H1 (cell line): ENCODE results near the gene RASAL2. TPM values are rescaled to one million over a fixed set of nuclear protein-coding genes. Genes with fewer than 3 reads are reported as not detected.

Experiments used
- CTCF ChIA-PET: fragments of 300-600 bp; sonication (Branson Sonifier 250); formaldehyde crosslinking; loops from one replicate; lab custom pipeline; 2021; ENCODE audit not compliant: partially characterized antibody; lab: Charles Lee
- POLR2A ChIA-PET: fragments of 300-600 bp; sonication (Branson Sonifier 250); formaldehyde crosslinking; loops from one replicate; lab custom pipeline; 2021; ENCODE audit warnings: inconsistent platforms; ENCODE audit not compliant: partially characterized antibody; lab: Charles Lee
- DNase-seq, 2 experiments: peaks; one replicate each; pipeline versions ENCODE4 v3.0.0 to v3.0.0-alpha.2; 2010 to 2022; ENCODE audit warnings: low spot score in 2 of 2, low read depth in 1 of 2, mixed read lengths in 1 of 2
- FAIRE-seq: peaks from 2 replicates; lab custom pipeline; 2011; peaks lifted over from hg19 to GRCh38; lab: Jason Lieb, UNC
- H2AFZ ChIP-seq: 2 replicates; pipeline ENCODE4 v1.8.1; 2012; ENCODE audit warnings: low read length, inconsistent platforms
- H2AK5ac ChIP-seq: 2 replicates; pipeline ENCODE4 v1.6.1; 2013; ENCODE audit warnings: low read depth, low read length
- H2BK120ac ChIP-seq: replicated peaks from 2 replicates; pipeline ENCODE3; 2013; ENCODE audit warnings: low read depth, low read length, inconsistent platforms
- H2BK12ac ChIP-seq: 2 replicates; pipeline ENCODE4 v1.6.1; 2013; ENCODE audit warnings: low read depth, low read length
- H2BK15ac ChIP-seq: 2 replicates; pipeline ENCODE4 v1.6.1; 2013; ENCODE audit warnings: low read length
- H2BK20ac ChIP-seq: 2 replicates; pipeline ENCODE4 v1.6.1; 2013; ENCODE audit warnings: low read length
- H2BK5ac ChIP-seq: 2 replicates; pipeline ENCODE4 v1.6.1; 2013; ENCODE audit warnings: low read depth, low read length
- H3K14ac ChIP-seq: 2 replicates; pipeline ENCODE4 v1.6.1; 2013; ENCODE audit warnings: inconsistent platforms; ENCODE audit not compliant: insufficient read length
- H3K18ac ChIP-seq: 2 replicates; pipeline ENCODE4 v1.6.1; 2013; ENCODE audit warnings: low read length; ENCODE audit errors: extremely low read depth
- H3K23ac ChIP-seq: 2 replicates; pipeline ENCODE4 v1.6.1; 2013; ENCODE audit warnings: inconsistent platforms; ENCODE audit not compliant: insufficient read length
- H3K23me2 ChIP-seq: 2 replicates; pipeline ENCODE4 v1.6.1; 2013; ENCODE audit warnings: low read depth, low read length
- H3K27ac ChIP-seq: 2 replicates; pipeline ENCODE4 v1.6.1; 2011; ENCODE audit warnings: low read depth, low read length, inconsistent platforms
- H3K27me3 ChIP-seq, 4 experiments: replicated peaks in 1 of 4; 1 replicate in 1 of 4; 2 replicates in 3 of 4; pipeline versions ENCODE4 v1.6.1 to v1.8.1; 2011 to 2013; ENCODE audit warnings: low read length in 3 of 4, mild to moderate bottlenecking in 3 of 4, inconsistent platforms in 2 of 4, mixed read lengths in 2 of 4, moderate library complexity in 1 of 4; ENCODE audit not compliant: control insufficient read depth in 3 of 4, insufficient read depth in 3 of 4; ENCODE audit errors: extremely low read depth in 1 of 4
- H3K36me3 ChIP-seq, 4 experiments: 2 replicates each; pipeline versions ENCODE4 v1.6.1 to v1.8.1; 2011 to 2013; ENCODE audit warnings: mild to moderate bottlenecking in 4 of 4, low read length in 3 of 4, moderate library complexity in 2 of 4, control low read depth in 1 of 4, inconsistent platforms in 1 of 4; ENCODE audit not compliant: insufficient read depth in 4 of 4, control insufficient read depth in 2 of 4
- H3K4ac ChIP-seq: replicated peaks from 2 replicates; pipeline ENCODE3; 2013; ENCODE audit warnings: low read length, low read depth, mixed read lengths, inconsistent platforms; ENCODE audit not compliant: insufficient read length
- H3K4me1 ChIP-seq, 4 experiments: replicated peaks in 1 of 4; 1 replicate in 1 of 4; 2 replicates in 3 of 4; pipeline versions ENCODE4 v1.6.1 to v1.8.1; 2011 to 2013; ENCODE audit warnings: low read length in 3 of 4, inconsistent platforms in 2 of 4, mixed read lengths in 1 of 4; ENCODE audit not compliant: insufficient read depth in 4 of 4, control insufficient read depth in 3 of 4
- H3K4me2 ChIP-seq, 2 experiments: 2 replicates each; pipeline versions ENCODE4 v1.6.1 to v1.8.1; 2011 to 2013; ENCODE audit warnings: low read depth in 2 of 2, low read length in 2 of 2, control low read depth in 1 of 2, inconsistent platforms in 1 of 2, mild to moderate bottlenecking in 1 of 2; ENCODE audit not compliant: insufficient read depth in 1 of 2
- H3K4me3 ChIP-seq, 4 experiments: fragments of 200-600, 300-600 bp in 1 of 4; sonication (generic), shearing (Covaris generic), sonication (Bioruptor Twin) in 1 of 4; 2 replicates each; pipeline versions ENCODE4 v1.5.1 to v1.8.1; 2011 to 2016; ENCODE audit warnings: low read length in 4 of 4, low read depth in 3 of 4, control low read depth in 2 of 4, inconsistent platforms in 2 of 4, mild to moderate bottlenecking in 2 of 4, mixed read lengths in 1 of 4, moderate library complexity in 1 of 4; ENCODE audit not compliant: insufficient read depth in 2 of 4; ENCODE audit errors: extremely low read depth in 1 of 4
- H3K56ac ChIP-seq: replicated peaks from 2 replicates; pipeline ENCODE3; 2013; ENCODE audit warnings: low read depth, mild to moderate bottlenecking, mixed read lengths, low read length, inconsistent platforms; ENCODE audit not compliant: insufficient read length
- H3K79me1 ChIP-seq: 2 replicates; pipeline ENCODE4 v1.6.1; 2013; ENCODE audit warnings: low read depth, low read length, control low read depth
- H3K79me2 ChIP-seq, 2 experiments: 2 replicates each; pipeline versions ENCODE4 v1.6.1 to v1.8.1; 2012 to 2013; ENCODE audit warnings: low read length in 2 of 2, mild to moderate bottlenecking in 2 of 2, inconsistent platforms in 1 of 2; ENCODE audit not compliant: insufficient read depth in 2 of 2, control insufficient read depth in 1 of 2
- H3K9ac ChIP-seq, 4 experiments: replicated peaks in 1 of 4; 1 replicate in 1 of 4; 2 replicates in 3 of 4; pipeline versions ENCODE4 v1.6.1 to v1.8.1; 2011 to 2013; ENCODE audit warnings: low read depth in 3 of 4, low read length in 3 of 4, control low read depth in 2 of 4, mild to moderate bottlenecking in 2 of 4, moderate library complexity in 2 of 4, inconsistent platforms in 1 of 4; ENCODE audit errors: extremely low read depth in 1 of 4
- H3K9me3 ChIP-seq, 2 experiments: 2 replicates each; pipeline versions ENCODE4 v1.6.1 to v1.8.1; 2012 to 2013; ENCODE audit warnings: mild to moderate bottlenecking in 2 of 2, moderate library complexity in 2 of 2, control low read depth in 1 of 2, inconsistent platforms in 1 of 2, low read depth in 1 of 2, low read length in 1 of 2, mixed read lengths in 1 of 2; ENCODE audit not compliant: insufficient read depth in 2 of 2
- H4K20me1 ChIP-seq, 2 experiments: replicated peaks in 1 of 2; 2 replicates each; pipeline versions ENCODE3 to v1.8.1; 2011 to 2013; ENCODE audit warnings: inconsistent platforms in 2 of 2, low read length in 2 of 2, mild to moderate bottlenecking in 1 of 2; ENCODE audit not compliant: insufficient read depth in 2 of 2, control insufficient read depth in 1 of 2
- H4K5ac ChIP-seq: 2 replicates; pipeline ENCODE4 v1.6.1; 2013; ENCODE audit warnings: low read length, low read depth, mixed read lengths, inconsistent platforms; ENCODE audit not compliant: insufficient read length
- H4K8ac ChIP-seq: 2 replicates; pipeline ENCODE4 v1.8.0; 2013; ENCODE audit warnings: mild to moderate bottlenecking, moderate library complexity, low read length, inconsistent platforms; ENCODE audit not compliant: insufficient read depth; ENCODE audit errors: extremely low read depth
- H4K91ac ChIP-seq: replicated peaks from 2 replicates; pipeline ENCODE3; 2013; ENCODE audit warnings: low read length, mixed read lengths, inconsistent platforms; ENCODE audit not compliant: insufficient read length
- CBX8 ChIP-seq: fragments of 300-800, 300-1000 bp; sonication (generic); IDR thresholded peaks from 2 replicates; pipeline ENCODE4 v1.7.1; 2016; ENCODE audit warnings: low read depth, low read length, borderline replicate concordance
- JUND ChIP-seq: IDR thresholded peaks from 2 replicates; pipeline ENCODE4 v1.6.1; 2011; ENCODE audit warnings: mild to moderate bottlenecking, improper control_type of control experiment, low read length
- SIRT6 ChIP-seq: IDR thresholded peaks from one replicate; pipeline ENCODE4 v1.7.1; 2012; ENCODE audit warnings: low read length, inconsistent platforms
- SIX5 ChIP-seq: IDR thresholded peaks from 2 replicates; pipeline ENCODE4 v1.6.1; 2011; ENCODE audit warnings: mild to moderate bottlenecking, low read depth, low read length
- TCF12 ChIP-seq: IDR thresholded peaks from 2 replicates; pipeline ENCODE4 v1.6.1; 2011; ENCODE audit warnings: low read depth, mild to moderate bottlenecking, low read length
- WGBS, 2 experiments: shearing (Covaris generic) in 1 of 2; methylation state at CpG; one replicate each; pipeline versions ENCODE4 v1.1.6 to v1.1.7; 2013 to 2015; ENCODE audit warnings: low lambda C conversion rate in 2 of 2, mixed read lengths in 2 of 2, inconsistent platforms in 1 of 2, low coverage in 1 of 2, missing lambda C conversion rate in 1 of 2; ENCODE audit not compliant: insufficient replicate concordance in 2 of 2, insufficient coverage in 1 of 2, insufficient read length in 1 of 2; ENCODE audit errors: extremely low coverage in 1 of 2, missing lambda C conversion rate in 1 of 2; 5-methylcytosine and 5-hydroxymethylcytosine counted together
- polyA plus RNA-seq, 7 experiments: library from polyadenylated mRNA; depleted of rRNA in 3 of 7; stranded (reverse) in 5 of 7; unstranded in 2 of 7; fragments of >200 nt in 5 of 7; fragments of 200-250 nt in 2 of 7; gene quantifications; 1 replicate in 5 of 7; 2 replicates in 1 of 7; 4 replicates in 1 of 7; pipeline versions ENCODE4 v1.2.1 to v1.2.3, GENCODE V29; 2011 to 2013; ENCODE audit warnings: missing spikeins in 2 of 7, mixed read lengths in 2 of 7
- total RNA-seq: library from RNA; stranded (reverse); fragmentation: NEBNext Ultra II Directional; extraction: Animal tissue kit (Norgen Biotek cat#: 25700); gene quantifications from 2 replicates; pipeline ENCODE4 v1.2.1, GENCODE V29; 2021

RASAL2 gene
- total and polyA plus RNA-seq, 2 of the 8 experiments (the other 6 are each of a cell fraction or from before 2014, with no cell fraction given), result 15.9 to 32.5 TPM

DNA sequence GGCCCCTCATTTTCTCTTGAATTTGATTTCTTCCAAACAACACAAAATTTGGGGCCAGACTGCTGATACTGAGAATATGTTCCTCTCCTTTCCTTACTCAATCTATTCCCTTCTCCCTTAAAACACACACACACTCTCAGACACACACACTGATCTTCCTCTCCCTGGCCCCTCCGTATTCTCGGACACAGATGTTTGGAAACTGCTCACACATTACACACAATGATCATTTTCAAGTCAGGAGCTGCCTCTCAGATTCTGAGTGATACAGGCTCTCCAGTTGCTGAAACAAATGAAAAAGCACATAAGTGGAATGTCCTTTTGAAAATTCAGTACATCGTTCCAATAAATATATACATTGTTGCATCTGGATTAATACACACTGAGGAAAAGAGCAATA, 241.5 kb downstream of the RASAL2 start:
- Histone ChIP-seq H4K5ac (no peak overlapping the region), H2BK15ac (no peak overlapping the region), H3K23me2 (no peaks in the 10 kb centered on the region), H4K8ac (no peak overlapping the region), H3K27ac (no peak overlapping the region), H3K36me3 (no peaks in the 10 kb centered on the region), H2BK120ac (no peak overlapping the region), H3K79me2 (peaks cover 0 to 35% of the 10 kb centered on the region in 2 experiments; a peak in 2 of 4 replicates), H3K4me3 (no peak overlapping the region), H3K23ac (no peak overlapping the region), H4K20me1 (peaks cover 0 to 1% of the 10 kb centered on the region in 2 experiments), H3K9ac (no peak overlapping the region; a peak in 1 of 7 replicates), H4K91ac (no peak overlapping the region), H3K56ac (no peak overlapping the region), H3K4me1 (no peaks in the 10 kb centered on the region; a peak in 1 of 7 replicates), H3K79me1 (no peaks in the 10 kb centered on the region; the same call in 1 of the 2 replicates), H3K27me3 (no peaks in the 10 kb centered on the region; a peak in 1 of 7 replicates), H2BK5ac (no peak overlapping the region), H3K4me2 (no peak overlapping the region), H2AFZ (no peak overlapping the region), H3K18ac (no peak overlapping the region), H2BK12ac (no peak overlapping the region), H3K9me3 (no peaks in the 10 kb centered on the region), H2BK20ac (no peak overlapping the region), H3K14ac (no peak overlapping the region), H3K4ac (no peak overlapping the region), H2AK5ac (no peak overlapping the region)
- TF ChIP-seq TCF12 (no peak), SIRT6 (no peak), SIX5 (no peak), CBX8 (no peak), JUND (no peak)
- 91 to 100% methylated on average over 1 to 3 of the region's 3 CpGs for WGBS, 2 experiments
- CTCF ChIA-PET, result interaction anchor here (0.5 to 2.0 kb wide), 4 partner anchors 9 to 667 kb away, joined by 3 to 4 read pairs (median 3); no protein-coding TSS in a partner anchor
- no peak for FAIRE-seq
- DNase-seq, result no peak
- POLR2A ChIA-PET, result no interaction called here
